HEK293 (cell line): ENCODE data around the gene PDYN.

Experiments used
- CTCF ChIA-PET: fragments of 350-600 bp; formaldehyde crosslinking; extraction: SDS; loops from one replicate; lab custom pipeline; 2021; ENCODE audit warnings: antibody characterized with exemption; lab: Yijun Ruan, JAX
- POLR2A ChIA-PET: fragments of 300-600 bp; formaldehyde crosslinking; extraction: SDS; loops from one replicate; lab custom pipeline; 2020; ENCODE audit warnings: antibody characterized with exemption, inconsistent platforms; lab: Yijun Ruan, JAX
- H3K27ac ChIP-seq: fragments of 200-500 bp; sonication (Bioruptor generic); 2 replicates; pipeline ENCODE4 v1.5.1; 2014; ENCODE audit warnings: low read depth, low read length, control low read depth, inconsistent platforms; ENCODE audit errors: extremely low read depth
- H3K36me3 ChIP-seq, 2 experiments: fragments of 200-500 bp in 1 of 2; sonication (Bioruptor generic) in 1 of 2; 1 replicate in 1 of 2; 2 replicates in 1 of 2; pipeline ENCODE4 v1.5.1; 2014 to 2017; ENCODE audit warnings: inconsistent platforms in 2 of 2, low read length in 2 of 2; ENCODE audit not compliant: control insufficient read depth in 2 of 2, insufficient read depth in 1 of 2
- H3K4me1 ChIP-seq: fragments of 200-500 bp; sonication (Bioruptor generic); 2 replicates; pipeline ENCODE4 v1.5.1; 2014; ENCODE audit warnings: mild to moderate bottlenecking, low read length, inconsistent platforms; ENCODE audit not compliant: control insufficient read depth, insufficient read depth
- H3K4me3 ChIP-seq: 2 replicates; pipeline ENCODE4 v1.5.1; 2011; ENCODE audit warnings: low read depth, mild to moderate bottlenecking, control low read depth, low read length, moderate library complexity
- H3K9me3 ChIP-seq: fragments of 200-500 bp; sonication (Bioruptor generic); 2 replicates; pipeline ENCODE4 v1.5.1; 2014; ENCODE audit warnings: low read depth, low read length, inconsistent platforms; ENCODE audit not compliant: control insufficient read depth, insufficient read depth
- BCL11A ChIP-seq: fragments of 450-650 bp; formaldehyde crosslinking; IDR thresholded peaks from 2 replicates; pipeline ENCODE4 v1.5.1; 2016; ENCODE audit warnings: low read depth, missing biosample characterization, missing genetic modification characterization
- GLIS1 ChIP-seq: fragments of 450-650 bp; formaldehyde crosslinking; IDR thresholded peaks from 2 replicates; pipeline ENCODE4 v1.5.1; 2016; ENCODE audit warnings: missing biosample characterization, missing genetic modification characterization
- IKZF3 ChIP-seq: fragments of 450-650 bp; IDR thresholded peaks from 2 replicates; pipeline ENCODE4 v1.5.0; 2018; ENCODE audit warnings: missing biosample characterization, mild to moderate bottlenecking, missing genetic modification characterization, moderate library complexity
- ZBTB11 ChIP-seq: fragments of 450-650 bp; formaldehyde crosslinking; conservative IDR thresholded peaks from 2 replicates; pipeline ENCODE4 v1.5.1; 2016; ENCODE audit warnings: low read depth, missing biosample characterization, missing genetic modification characterization
- ZFP3 ChIP-seq: fragments of 450-650 bp; formaldehyde crosslinking; IDR thresholded peaks from 2 replicates; pipeline ENCODE4 v1.5.1; 2016; ENCODE audit warnings: low read depth, missing biosample characterization, missing genetic modification characterization
- ZNF175 ChIP-seq: fragments of 450-650 bp; formaldehyde crosslinking; IDR thresholded peaks from 2 replicates; pipeline ENCODE4 v1.5.1; 2016; ENCODE audit warnings: missing biosample characterization, missing genetic modification characterization
- ZNF394 ChIP-seq: fragments of 450-650 bp; formaldehyde crosslinking; IDR thresholded peaks from 2 replicates; pipeline ENCODE4 v1.5.1; 2016; ENCODE audit warnings: missing biosample characterization, missing genetic modification characterization, mild to moderate bottlenecking, moderate library complexity, borderline replicate concordance
- ZNF514 ChIP-seq: fragments of 450-650 bp; formaldehyde crosslinking; IDR thresholded peaks from 2 replicates; pipeline ENCODE4 v1.5.1; 2016; ENCODE audit warnings: missing biosample characterization, missing genetic modification characterization
- ZNF585B ChIP-seq: fragments of 450-650 bp; formaldehyde crosslinking; IDR thresholded peaks from 2 replicates; pipeline ENCODE4 v1.5.1; 2016; ENCODE audit warnings: missing biosample characterization, missing genetic modification characterization
- ZNF624 ChIP-seq: fragments of 450-650 bp; formaldehyde crosslinking; IDR thresholded peaks from 2 replicates; pipeline ENCODE4 v1.5.1; 2017; ENCODE audit warnings: missing biosample characterization, missing genetic modification characterization
- ZNF664 ChIP-seq: fragments of 450-650 bp; formaldehyde crosslinking; IDR thresholded peaks from 2 replicates; pipeline ENCODE4 v1.5.1; 2016; ENCODE audit warnings: missing biosample characterization, missing genetic modification characterization
- ZNF792 ChIP-seq: fragments of 450-650 bp; formaldehyde crosslinking; IDR thresholded peaks from 2 replicates; pipeline ENCODE4 v1.5.1; 2016; ENCODE audit warnings: missing biosample characterization, missing genetic modification characterization
- ZSCAN23 ChIP-seq: fragments of 450-650 bp; formaldehyde crosslinking; IDR thresholded peaks from 2 replicates; pipeline ENCODE4 v1.5.1; 2016; ENCODE audit warnings: missing biosample characterization, missing genetic modification characterization
- ZSCAN30 ChIP-seq: fragments of 450-650 bp; IDR thresholded peaks from 2 replicates; pipeline ENCODE4 v1.5.1; 2018; ENCODE audit warnings: missing biosample characterization, mild to moderate bottlenecking, missing genetic modification characterization, moderate library complexity

PDYN gene

DNA sequence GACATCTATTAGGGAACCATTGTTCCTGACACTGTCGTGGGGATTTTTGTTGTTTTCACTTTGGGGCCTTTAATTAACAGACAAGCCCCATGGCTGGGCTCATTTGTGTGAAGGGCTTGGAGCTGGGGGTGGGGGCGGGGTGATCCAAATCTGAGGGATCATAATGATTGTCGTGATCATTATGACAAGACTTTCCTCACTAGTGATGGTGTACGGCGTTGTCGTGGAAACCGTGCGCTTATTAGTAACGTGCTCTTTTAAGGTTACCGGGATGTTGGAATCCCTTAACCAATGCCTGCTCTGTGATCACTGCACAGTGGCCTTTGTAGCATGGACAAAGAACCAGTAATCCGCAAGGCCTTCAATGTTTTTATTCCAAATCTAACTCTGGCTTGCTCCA is 18.6 kb downstream of the PDYN start:
- Histone ChIP-seq H3K36me3 (no peaks in the 10 kb centered on the region), H3K9me3 (no peaks in the 10 kb centered on the region), H3K4me3 (no peak overlapping the region), H3K4me1 (no peaks in the 10 kb centered on the region), H3K27ac (no peak overlapping the region)
- CTCF ChIA-PET, result interaction anchor here (0.8 to 1.3 kb wide), 2 partner anchors 31 to 197 kb away, joined by 4 to 5 read pairs; no protein-coding TSS in a partner anchor
- POLR2A ChIA-PET, result no interaction called here
- TF ChIP-seq ZNF624 (tag by site-specific recombination) (no peak), BCL11A (tag by site-specific recombination) (no peak), ZNF394 (tag by site-specific recombination) (no peak)

DNA sequence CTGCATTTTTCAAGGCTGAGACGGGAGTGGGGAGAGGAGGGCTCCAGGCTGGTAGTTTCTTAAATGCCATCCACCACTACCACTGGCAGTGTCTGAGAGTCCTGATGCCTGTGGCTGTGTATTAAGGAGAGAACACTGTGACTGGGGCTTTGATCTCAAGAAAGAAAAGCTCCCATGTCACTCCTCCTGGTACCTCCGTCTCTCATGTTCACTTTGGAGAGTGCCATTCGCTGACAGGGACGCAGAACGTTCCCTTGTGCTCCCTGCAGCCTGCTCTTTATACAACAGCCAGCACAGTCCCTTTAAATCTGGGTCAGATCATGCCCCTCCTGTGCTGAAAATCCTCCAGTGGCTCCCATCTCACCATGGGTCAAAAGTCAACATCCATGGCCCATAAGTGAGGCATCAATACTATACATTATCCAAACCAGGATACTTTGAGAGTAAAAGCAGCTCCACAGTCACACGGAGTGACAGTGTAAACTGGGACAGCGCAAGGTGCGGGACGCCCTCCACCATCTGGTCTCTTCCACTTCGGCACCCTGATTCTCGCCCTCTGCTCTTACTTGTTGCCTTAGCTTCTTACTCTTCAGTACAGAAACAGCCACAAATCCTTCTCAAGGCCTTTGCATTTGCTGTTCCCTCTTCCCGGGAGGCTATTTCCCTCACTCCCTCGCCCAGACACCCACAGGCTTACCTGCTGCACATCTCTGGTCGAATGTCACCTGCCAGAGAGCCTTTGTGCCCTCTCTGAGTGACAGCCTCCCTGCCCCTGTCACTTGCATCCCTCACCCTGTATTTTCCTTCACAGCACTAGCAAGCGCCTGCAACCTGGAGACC is 20.0 kb downstream of the PDYN start:
- no peak overlapping the region for H3K4me3 ChIP-seq
- H3K4me1 ChIP-seq, result no peaks in the 10 kb centered on the region
- TF ChIP-seq ZNF792 (tag by site-specific recombination) (no peak), ZNF514 (tag by site-specific recombination) (no peak), ZFP3 (tag by site-specific recombination) (no peak), ZBTB11 (tag by site-specific recombination) (no peak)
- no peaks in the 10 kb centered on the region for H3K36me3 ChIP-seq
- H3K9me3 ChIP-seq, result no peaks in the 10 kb centered on the region
- CTCF ChIA-PET, result interaction anchor here (0.8 kb wide), 1 partner anchor 7 kb away, joined by 4 read pairs; no protein-coding TSS in a partner anchor
- POLR2A ChIA-PET, result no interaction called here
- H3K27ac ChIP-seq, result no peak overlapping the region

GRCh38 chr20:1971893-1972586 is 21.8 kb downstream of the PDYN start:
- Histone ChIP-seq H3K9me3 (no peaks in the 10 kb centered on the region), H3K36me3 (no peaks in the 10 kb centered on the region), H3K27ac (no peak overlapping the region), H3K4me1 (no peaks in the 10 kb centered on the region), H3K4me3 (no peak overlapping the region)
- ChIA-PET POLR2A (no interaction called here), CTCF (interaction anchor here (0.6 to 2.0 kb wide), 7 partner anchors 47 to 643 kb away, joined by 3 to 11 read pairs (median 5); partner anchors contain the start of gene SDCBP2)
- TF ChIP-seq ZNF664, result no peak
- no peak for TF ChIP-seq ZSCAN30
- TF ChIP-seq ZSCAN23 (tag by site-specific recombination), result no peak
- no peak for TF ChIP-seq IKZF3 (tag by site-specific recombination)
- TF ChIP-seq GLIS1 (tag by site-specific recombination), result no peak
- no peak for TF ChIP-seq ZNF175 (tag by site-specific recombination)
- no peak for TF ChIP-seq ZNF585B (tag by site-specific recombination)
